A549 (cell line): Measurements from ENCODE around the gene ZCCHC24. TPM values are rescaled to one million over a fixed set of nuclear protein-coding genes. Genes with fewer than 3 reads are reported as not detected.

ENCODE experiments used
- ATAC-seq, 2 experiments: fragments of 200-7000 bp in 1 of 2; fragments of >200 bp in 1 of 2; cut with Nextera tagmentation in 1 of 2; cut with Tn5 transposase in 1 of 2; 3 replicates each; pipeline versions ENCODE4 v1.8.0 to v1.9.1; 2018 to 2020; ENCODE audit warnings: mild to moderate bottlenecking in 1 of 2, moderate library complexity in 1 of 2
- CTCF ChIA-PET: fragments of 300-600 bp; sonication (Branson Sonifier 250); formaldehyde crosslinking; extraction: SDS; loops from one replicate; lab custom pipeline; 2021; ENCODE audit warnings: antibody characterized with exemption, inconsistent platforms; lab: Yijun Ruan, JAX
- POLR2A ChIA-PET: fragments of 350-600 bp; formaldehyde crosslinking; extraction: SDS; loops from one replicate; lab custom pipeline; 2021; ENCODE audit warnings: antibody characterized with exemption, inconsistent platforms; lab: Yijun Ruan, JAX
- DNase-seq, 2 experiments: peaks; one replicate each; pipeline versions ENCODE4 v3.0.0 to v3.0.0-alpha.2; 2011 to 2016; ENCODE audit warnings: low read depth in 1 of 2, low spot score in 1 of 2
- FAIRE-seq: peaks from 2 replicates; lab custom pipeline; 2011; peaks lifted over from hg19 to GRCh38; lab: Jason Lieb, UNC
- H3K27ac ChIP-seq, 2 experiments: fragments of >200 bp; sonication (Bioruptor Twin); formaldehyde crosslinking; 3 replicates each; pipeline ENCODE4 v1.5.1; 2016 to 2017
- H3K4me1 ChIP-seq: fragments of >200 bp; sonication (Bioruptor Twin); formaldehyde crosslinking; 3 replicates; pipeline ENCODE4 v1.6.1; 2016
- H3K4me2 ChIP-seq: fragments of >200 bp; sonication (Bioruptor Twin); formaldehyde crosslinking; 3 replicates; pipeline ENCODE4 v1.6.1; 2016
- H3K4me3 ChIP-seq: fragments of >200 bp; sonication (Bioruptor Twin); formaldehyde crosslinking; 3 replicates; pipeline ENCODE4 v1.5.1; 2016
- H3K9me3 ChIP-seq: fragments of >200 bp; sonication (Bioruptor Twin); formaldehyde crosslinking; 3 replicates; pipeline ENCODE4 v1.6.1; 2016
- CBX2 ChIP-seq: fragments of 200-600 bp; sonication (generic); IDR thresholded peaks from 2 replicates; pipeline ENCODE4 v1.6.1; 2016; ENCODE audit warnings: low read depth, mild to moderate bottlenecking, borderline replicate concordance
- CEBPB ChIP-seq, 2 experiments: fragments of >200 bp in 1 of 2; sonication (Bioruptor Twin) in 1 of 2; formaldehyde crosslinking in 1 of 2; IDR thresholded peaks; 2 replicates each; pipeline ENCODE4 v1.6.1; 2012 to 2016
- CHD2 ChIP-seq: fragments of 150-350 bp; IDR thresholded peaks from 2 replicates; pipeline ENCODE4 v1.6.1; 2014; ENCODE audit warnings: low read length; ENCODE audit not compliant: partially characterized antibody
- CHD4 ChIP-seq: fragments of 200-600 bp; sonication (generic); IDR thresholded peaks from 2 replicates; pipeline ENCODE4 v1.6.1; 2016; ENCODE audit warnings: antibody characterized with exemption, mild to moderate bottlenecking, borderline replicate concordance
- FOSB ChIP-seq: fragments of 250-450 bp; sonication (Bioruptor Pico); IDR thresholded peaks from 2 replicates; pipeline ENCODE4 v1.5.0; 2020; ENCODE audit warnings: mild to moderate bottlenecking, moderate library complexity
- FOSL2 ChIP-seq, 2 experiments: fragments of 450-650 bp in 1 of 2; fragments of >200 bp in 1 of 2; sonication (Bioruptor Twin) in 1 of 2; formaldehyde crosslinking; IDR thresholded peaks; 2 replicates each; pipeline versions ENCODE4 v1.5.0 to v1.6.1; 2016 to 2020; ENCODE audit warnings: mild to moderate bottlenecking in 1 of 2, moderate library complexity in 1 of 2
- FOXS1 ChIP-seq: fragments of 250-450 bp; sonication (Bioruptor Pico); IDR thresholded peaks from 2 replicates; pipeline ENCODE4 v1.5.0; 2020; ENCODE audit warnings: mild to moderate bottlenecking, moderate library complexity
- JUN ChIP-seq, 2 experiments: fragments of >200 bp; sonication (Bioruptor Twin); formaldehyde crosslinking; IDR thresholded peaks; 2 replicates in 1 of 2; 3 replicates in 1 of 2; pipeline ENCODE4 v1.6.1; 2016 to 2017
- JUNB ChIP-seq: fragments of >200 bp; sonication (Bioruptor Twin); formaldehyde crosslinking; IDR thresholded peaks from 2 replicates; pipeline ENCODE4 v1.6.1; 2016
- KDM5A ChIP-seq: fragments of 200-600 bp; sonication (generic); IDR thresholded peaks from 2 replicates; pipeline ENCODE4 v1.6.1; 2016; ENCODE audit warnings: antibody characterized with exemption, mild to moderate bottlenecking
- MAFK ChIP-seq: fragments of 450-650 bp; IDR thresholded peaks from 2 replicates; pipeline ENCODE4 v1.6.1; 2014; ENCODE audit not compliant: partially characterized antibody
- MYC ChIP-seq: IDR thresholded peaks from 2 replicates; pipeline ENCODE4 v1.6.1; 2012; ENCODE audit warnings: mild to moderate bottlenecking, inconsistent platforms, low read length, improper control_type of control experiment, borderline replicate concordance
- NFE2L2 ChIP-seq: fragments of 150-350 bp; conservative IDR thresholded peaks from 2 replicates; pipeline ENCODE4 v1.6.1; 2014; ENCODE audit warnings: low read length
- NPAS2 ChIP-seq: fragments of 250-450 bp; sonication (Bioruptor Pico); IDR thresholded peaks from 2 replicates; pipeline ENCODE4 v1.8.0; 2022; ENCODE audit warnings: mild to moderate bottlenecking, moderate library complexity, borderline replicate concordance
- RCOR1 ChIP-seq: fragments of 150-350 bp; IDR thresholded peaks from 2 replicates; pipeline ENCODE4 v1.6.1; 2014; ENCODE audit warnings: antibody characterized with exemption, low read length, low read depth
- RFX5 ChIP-seq: fragments of 450-650 bp; IDR thresholded peaks from 2 replicates; pipeline ENCODE4 v1.7.1; 2014; ENCODE audit warnings: antibody characterized with exemption, mild to moderate bottlenecking, moderate library complexity
- SMC3 ChIP-seq: fragments of >200 bp; sonication (Bioruptor Twin); formaldehyde crosslinking; IDR thresholded peaks from 3 replicates; pipeline ENCODE4 v1.6.1; 2018; ENCODE audit warnings: inconsistent platforms
- TFCP2L1 ChIP-seq: fragments of 250-450 bp; sonication (Bioruptor Pico); IDR thresholded peaks from 2 replicates; pipeline ENCODE4 v1.5.0; 2021; ENCODE audit warnings: mild to moderate bottlenecking
- TP53 ChIP-seq: fragments of 250-450 bp; sonication (Bioruptor Pico); IDR thresholded peaks from 2 replicates; pipeline ENCODE4 v1.5.0; 2021; ENCODE audit warnings: mild to moderate bottlenecking, moderate library complexity
- WGBS: methylation state at CpG from one replicate; pipeline ENCODE4 v1.1.6; 2017; ENCODE audit errors: missing lambda C conversion rate; 5-methylcytosine and 5-hydroxymethylcytosine counted together
- polyA plus RNA-seq, 4 experiments: library from polyadenylated mRNA; depleted of rRNA in 3 of 4; stranded (reverse); fragments of >200 nt; fragmentation: RNase III in 1 of 4; extraction: RNeasy Plus Mini Kit Qiagen cat#74134 plus additional on column Dnase treatment in 1 of 4; gene quantifications; 2 replicates in 3 of 4; 3 replicates in 1 of 4; pipeline ENCODE4 v1.2.3, GENCODE V29; 2011 to 2017
- TF ChIP-seq, protein P1 (sequence below): fragments of >200 bp; sonication (Bioruptor Twin); formaldehyde crosslinking; IDR thresholded peaks from 3 replicates; pipeline ENCODE4 v1.6.1; 2016
- TF ChIP-seq, protein P2 (sequence below): IDR thresholded peaks from 2 replicates; pipeline ENCODE4 v1.6.1; 2012

Gene ZCCHC24
- polyA plus RNA-seq, 2 of the 4 experiments (the other 2 are of a cell fraction), result 2.4 to 4.2 TPM

GRCh38 chr10:79357180-79357579, 88.2 kb downstream of the ZCCHC24 start:
- ChIA-PET CTCF (interaction anchor here (4.9 kb wide), 1 partner anchor 17 kb away, joined by 27 read pairs; no protein-coding TSS in a partner anchor), POLR2A (no interaction called here)
- FAIRE-seq, result no peak
- H3K4me1 ChIP-seq, result no peaks in the 10 kb centered on the region
- peak; percentile 51 for TF ChIP-seq MAFK
- no peak for TF ChIP-seq NPAS2 (CRISPR knock-in tag)
- H3K4me3 ChIP-seq, result no peak overlapping the region
- 93% methylated on average over 9 of the region's 9 CpGs for WGBS
- no peak overlapping the region for H3K4me2 ChIP-seq
- ATAC-seq, result no peak
- DNase-seq, result no peak
- no peak overlapping the region for H3K27ac ChIP-seq
- no peaks in the 10 kb centered on the region for H3K9me3 ChIP-seq

DNA sequence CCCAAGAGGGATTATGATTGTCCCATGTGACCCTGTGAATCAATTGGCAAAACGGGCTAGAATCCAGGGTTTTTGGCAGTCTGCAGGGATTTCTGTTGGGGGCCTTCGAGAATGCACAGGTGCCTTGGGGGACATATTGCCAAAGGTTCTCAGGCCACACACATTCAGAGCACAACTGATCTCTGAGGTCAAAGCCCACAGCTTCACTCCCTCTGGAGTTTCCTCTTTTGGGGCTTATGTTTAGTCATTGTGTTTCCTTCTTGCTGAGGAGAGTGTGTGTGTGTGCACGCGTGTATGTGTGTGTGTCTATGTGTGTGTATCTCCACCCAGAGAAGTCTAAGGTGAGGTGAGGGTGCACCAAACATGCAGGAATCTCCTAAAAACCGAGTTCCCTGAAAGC, 89.3 kb downstream of the ZCCHC24 start:
- Histone ChIP-seq H3K9me3 (no peaks in the 10 kb centered on the region), H3K4me3 (no peak overlapping the region), H3K4me2 (no peak overlapping the region), H3K4me1 (no peaks in the 10 kb centered on the region)
- FAIRE-seq (no peak), DNase-seq (no peak), ATAC-seq (peak; percentile 12 to 27; a peak in 3 of 6 replicates)
- ChIA-PET CTCF (interaction anchor here (4.9 kb wide), 1 partner anchor 18 kb away, joined by 27 read pairs; no protein-coding TSS in a partner anchor), POLR2A (no interaction called here)
- 95% methylated on average over 5 of the region's 5 CpGs for WGBS
- no peak for TF ChIP-seq KDM5A
- no peak for TF ChIP-seq MYC
- no peak for TF ChIP-seq NFE2L2
- TF ChIP-seq TFCP2L1 (CRISPR knock-in tag), result no peak
- TF ChIP-seq FOSB (CRISPR knock-in tag), result no peak
- no peak for TF ChIP-seq CBX2
- no peak for TF ChIP-seq FOSL2 (IDR thresholded peaks at IDR 0.05)
- no peak for TF ChIP-seq FOSL2 (CRISPR knock-in tag; IDR thresholded peaks at IDR 0.05)
- no peak for TF ChIP-seq TP53
- TF ChIP-seq, protein P1, sequence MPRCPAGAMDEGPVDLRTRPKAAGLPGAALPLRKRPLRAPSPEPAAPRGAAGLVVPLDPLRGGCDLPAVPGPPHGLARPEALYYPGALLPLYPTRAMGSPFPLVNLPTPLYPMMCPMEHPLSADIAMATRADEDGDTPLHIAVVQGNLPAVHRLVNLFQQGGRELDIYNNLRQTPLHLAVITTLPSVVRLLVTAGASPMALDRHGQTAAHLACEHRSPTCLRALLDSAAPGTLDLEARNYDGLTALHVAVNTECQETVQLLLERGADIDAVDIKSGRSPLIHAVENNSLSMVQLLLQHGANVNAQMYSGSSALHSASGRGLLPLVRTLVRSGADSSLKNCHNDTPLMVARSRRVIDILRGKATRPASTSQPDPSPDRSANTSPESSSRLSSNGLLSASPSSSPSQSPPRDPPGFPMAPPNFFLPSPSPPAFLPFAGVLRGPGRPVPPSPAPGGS, result no peak
- no peak for TF ChIP-seq CEBPB (IDR thresholded peaks at IDR 0.05)
- TF ChIP-seq FOXS1 (CRISPR knock-in tag), result no peak
- no peak for TF ChIP-seq CHD2
- TF ChIP-seq, protein P2, sequence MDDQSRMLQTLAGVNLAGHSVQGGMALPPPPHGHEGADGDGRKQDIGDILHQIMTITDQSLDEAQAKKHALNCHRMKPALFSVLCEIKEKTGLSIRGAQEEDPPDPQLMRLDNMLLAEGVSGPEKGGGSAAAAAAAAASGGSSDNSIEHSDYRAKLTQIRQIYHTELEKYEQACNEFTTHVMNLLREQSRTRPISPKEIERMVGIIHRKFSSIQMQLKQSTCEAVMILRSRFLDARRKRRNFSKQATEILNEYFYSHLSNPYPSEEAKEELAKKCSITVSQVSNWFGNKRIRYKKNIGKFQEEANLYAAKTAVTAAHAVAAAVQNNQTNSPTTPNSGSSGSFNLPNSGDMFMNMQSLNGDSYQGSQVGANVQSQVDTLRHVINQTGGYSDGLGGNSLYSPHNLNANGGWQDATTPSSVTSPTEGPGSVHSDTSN, result no peak
- no peak for TF ChIP-seq MAFK
- TF ChIP-seq RFX5, result no peak
- TF ChIP-seq CHD4, result no peak
- no peak for TF ChIP-seq JUNB
- no peak for TF ChIP-seq RCOR1
- no peak for TF ChIP-seq JUN (IDR thresholded peaks at IDR 0.05)
- TF ChIP-seq, all 56 proteins: peak for 0
- no peak overlapping the region for H3K27ac ChIP-seq

DNA sequence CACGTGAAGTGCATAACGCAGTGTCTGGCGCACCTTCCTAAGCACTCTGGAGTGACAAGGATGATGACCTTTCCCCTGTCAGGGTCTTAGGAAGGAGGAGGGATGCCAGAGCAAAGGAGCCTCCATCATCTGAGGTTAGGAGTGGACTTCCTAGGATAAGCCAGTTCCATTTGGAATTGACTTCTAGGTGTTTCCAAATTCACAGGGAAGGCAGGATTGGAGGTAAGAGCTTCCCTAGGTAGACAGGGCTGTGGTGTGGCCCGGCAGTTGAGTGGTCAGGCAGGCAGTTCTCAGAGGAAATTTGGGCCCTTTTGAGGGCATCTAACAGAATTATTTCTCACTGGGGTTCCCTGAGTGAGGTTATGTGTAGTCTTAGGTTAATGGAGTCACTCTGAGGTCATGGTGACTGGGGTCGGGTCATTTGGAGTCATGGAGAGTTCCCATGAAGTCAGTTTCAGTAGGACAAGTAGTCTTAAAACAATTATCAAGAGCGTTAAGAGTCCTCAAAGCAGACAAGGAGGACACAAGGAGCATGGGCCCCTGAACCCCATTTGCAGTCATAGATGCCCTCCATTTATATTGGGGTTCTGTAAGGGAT, 89.9 kb downstream of the ZCCHC24 start:
- ATAC-seq (peak in 1 of 2 experiments; percentile 5; a peak in 2 of 6 replicates), DNase-seq (no peak), FAIRE-seq (no peak)
- CTCF ChIA-PET, result interaction anchor here (0.6 kb wide), 1 partner anchor 19 kb away, joined by 4 read pairs; no protein-coding TSS in a partner anchor
- H3K27ac ChIP-seq, result no peak overlapping the region
- no peaks in the 10 kb centered on the region for H3K4me1 ChIP-seq
- WGBS, result 82% methylated on average over 6 of the region's 6 CpGs
- POLR2A ChIA-PET, result no interaction called here
- H3K4me2 ChIP-seq, result no peak overlapping the region
- TF ChIP-seq SMC3 (no peak), CHD4 (no peak)
- H3K4me3 ChIP-seq, result no peak overlapping the region
- H3K9me3 ChIP-seq, result no peaks in the 10 kb centered on the region
